Smooth muscle cell (in vitro differentiated cells): ENCODE measurements around the gene SFSWAP. TPM values are rescaled to one million over a fixed set of nuclear protein-coding genes. Genes with fewer than 3 reads are reported as not detected.
"Not testable (repeated sequence)": the region's sequence is repeated elsewhere in the genome, so short reads cannot be mapped to it uniquely, and the experiment has no call there.

Source experiments
- DNase-seq: peaks from one replicate; lab custom pipeline; 2025; ENCODE audit not compliant: unreplicated experiment; lab: John Stamatoyannopoulos, UW
- H2AFZ ChIP-seq: fragments of 200-600 bp; sonication (generic); 2 replicates; pipeline ENCODE4 v1.6.0; 2016; ENCODE audit warnings: antibody characterized with exemption, low read depth, mild to moderate bottlenecking
- H3F3A ChIP-seq: fragments of 200-600 bp; sonication (generic); 2 replicates; pipeline ENCODE4 v1.6.0; 2017; ENCODE audit warnings: antibody characterized with exemption, low read depth
- H3K27ac ChIP-seq: fragments of 200-600 bp; sonication (generic); 2 replicates; pipeline ENCODE4 v1.5.1; 2016; ENCODE audit warnings: low read depth, mild to moderate bottlenecking
- H3K27me3 ChIP-seq: fragments of 200-600 bp; sonication (generic); 2 replicates; pipeline ENCODE4 v1.6.1; 2016; ENCODE audit warnings: low read depth, mild to moderate bottlenecking
- H3K36me3 ChIP-seq: fragments of 200-600 bp; sonication (generic); 2 replicates; pipeline ENCODE4 v1.5.1; 2016; ENCODE audit warnings: low read depth
- H3K4me1 ChIP-seq: fragments of 200-600 bp; sonication (generic); 2 replicates; pipeline ENCODE4 v1.5.1; 2016; ENCODE audit warnings: low read depth
- H3K4me2 ChIP-seq: fragments of 200-600 bp; sonication (generic); 2 replicates; pipeline ENCODE4 v1.6.0; 2016; ENCODE audit warnings: mild to moderate bottlenecking
- H3K4me3 ChIP-seq: fragments of 200-600 bp; sonication (generic); 2 replicates; pipeline ENCODE4 v1.5.1; 2016; ENCODE audit warnings: mild to moderate bottlenecking
- H3K79me2 ChIP-seq: fragments of 200-600 bp; sonication (generic); 2 replicates; pipeline ENCODE4 v1.6.0; 2016; ENCODE audit warnings: low read depth, mild to moderate bottlenecking
- H3K9ac ChIP-seq: fragments of 200-600 bp; sonication (generic); 2 replicates; pipeline ENCODE4 v1.6.0; 2016; ENCODE audit warnings: low read depth
- H3K9me3 ChIP-seq: fragments of 200-600 bp; sonication (generic); replicated peaks from 2 replicates; pipeline ENCODE4 v1.5.1; 2016; ENCODE audit warnings: low read depth
- H4K20me1 ChIP-seq: fragments of 200-600 bp; sonication (generic); 2 replicates; pipeline ENCODE4 v1.6.0; 2016; ENCODE audit warnings: low read depth
- CTCF ChIP-seq: fragments of 200-600 bp; sonication (generic); IDR thresholded peaks from 2 replicates; pipeline ENCODE4 v1.5.1; 2017; ENCODE audit warnings: borderline replicate concordance, mild to moderate bottlenecking, antibody characterized with exemption; ENCODE audit not compliant: insufficient read depth, poor library complexity, severe bottlenecking
- WGBS: methylation state at CpG from one replicate; pipeline ENCODE4 v1.1.7; 2016; ENCODE audit warnings: low lambda C conversion rate; 5-methylcytosine and 5-hydroxymethylcytosine counted together
- polyA plus RNA-seq: library from polyadenylated mRNA; unstranded; fragments of >200 nt; fragmentation: Nextera tagmentation; extraction: Ambion mirVana; gene quantifications from 2 replicates; pipeline ENCODE4 v1.2.1, GENCODE V29; 2016
- total RNA-seq: library from RNA; depleted of rRNA; stranded (reverse); fragments of >200 nt; gene quantifications from 2 replicates; pipeline ENCODE4 v1.2.3, GENCODE V29; 2014

The SFSWAP gene
- total and polyA plus RNA-seq, 2 experiments from 2014 or later, result 24.1 to 32.3 TPM

- no peak overlapping the region for H3K4me3 ChIP-seq
- no peaks in the 10 kb centered on the region for H3K27me3 ChIP-seq
- H4K20me1 ChIP-seq, result peaks cover 6% of the 10 kb centered on the region
- DNase-seq, result no peak
- TF ChIP-seq CTCF, result no peak
- H3K36me3 ChIP-seq, result no peaks in the 10 kb centered on the region
- H3K79me2 ChIP-seq, result no peaks in the 10 kb centered on the region
- H3K9me3 ChIP-seq, result no peaks in the 10 kb centered on the region
- H2AFZ ChIP-seq, result no peak overlapping the region
- no peak overlapping the region for H3K4me2 ChIP-seq
- no peaks in the 10 kb centered on the region for H3F3A ChIP-seq
- H3K4me1 ChIP-seq, result no peaks in the 10 kb centered on the region
- WGBS, result 96% methylated on average over 17 of the region's 17 CpGs
- no peak overlapping the region for H3K27ac ChIP-seq
- no peak overlapping the region for H3K9ac ChIP-seq
Measured at GRCh38 chr12:131775392-131776236, 64.7 kb downstream of the SFSWAP start.

- Histone ChIP-seq H3K27ac (no peak overlapping the region), H2AFZ (no peak overlapping the region), H3K9ac (no peak overlapping the region), H3K9me3 (no peaks in the 10 kb centered on the region), H3K4me3 (no peak overlapping the region), H3K4me2 (no peak overlapping the region), H3K79me2 (no peaks in the 10 kb centered on the region), H4K20me1 (peaks cover 6% of the 10 kb centered on the region), H3K36me3 (no peaks in the 10 kb centered on the region), H3F3A (no peaks in the 10 kb centered on the region), H3K4me1 (no peaks in the 10 kb centered on the region), H3K27me3 (no peaks in the 10 kb centered on the region)
- DNase-seq, result no peak
- 96% methylated on average over 14 of the region's 14 CpGs for WGBS
- no peak for TF ChIP-seq CTCF
Measured at GRCh38 chr12:131776237-131776889, 65.5 kb downstream of the SFSWAP start.

GRCh38 chr12:131777269-131777668 lies 66.4 kb downstream of the SFSWAP start:
- H3K27ac ChIP-seq, H4K20me1 ChIP-seq, H3K4me1 ChIP-seq, H3K9ac ChIP-seq, DNase-seq, H3F3A ChIP-seq, H3K4me2 ChIP-seq, H3K4me3 ChIP-seq, H3K9me3 ChIP-seq, H2AFZ ChIP-seq, H3K36me3 ChIP-seq, H3K79me2 ChIP-seq, H3K27me3 ChIP-seq: not testable (repeated sequence)
- WGBS, result 95% methylated on average over 9 of the region's 9 CpGs

GRCh38 chr12:131779027-131779426 lies 68.1 kb downstream of the SFSWAP start:
- Histone ChIP-seq H3K27me3 (no peaks in the 10 kb centered on the region), H3K4me3 (no peak overlapping the region), H3K9me3 (no peaks in the 10 kb centered on the region), H3K79me2 (no peaks in the 10 kb centered on the region), H3F3A (no peaks in the 10 kb centered on the region), H3K4me2 (no peak overlapping the region), H3K27ac (no peak overlapping the region), H2AFZ (no peak overlapping the region), H3K9ac (no peak overlapping the region), H4K20me1 (peaks cover 9% of the 10 kb centered on the region), H3K4me1 (peaks cover 4% of the 10 kb centered on the region), H3K36me3 (no peaks in the 10 kb centered on the region)
- WGBS, result 99% methylated on average over 23 of the region's 23 CpGs
- DNase-seq, result no peak
- TF ChIP-seq CTCF, result no peak
